SH-SY5Y (cell line): ENCODE measurements around the gene SLC4A4.

Experiments
- GATA2 ChIP-seq: IDR thresholded peaks from 2 replicates; pipeline ENCODE4 v1.6.1; 2011; ENCODE audit warnings: mild to moderate bottlenecking, low read depth, low read length
- GATA3 ChIP-seq: IDR thresholded peaks from 2 replicates; pipeline ENCODE4 v1.6.1; 2011; ENCODE audit warnings: low read depth, mild to moderate bottlenecking, low read length, moderate library complexity

DNA sequence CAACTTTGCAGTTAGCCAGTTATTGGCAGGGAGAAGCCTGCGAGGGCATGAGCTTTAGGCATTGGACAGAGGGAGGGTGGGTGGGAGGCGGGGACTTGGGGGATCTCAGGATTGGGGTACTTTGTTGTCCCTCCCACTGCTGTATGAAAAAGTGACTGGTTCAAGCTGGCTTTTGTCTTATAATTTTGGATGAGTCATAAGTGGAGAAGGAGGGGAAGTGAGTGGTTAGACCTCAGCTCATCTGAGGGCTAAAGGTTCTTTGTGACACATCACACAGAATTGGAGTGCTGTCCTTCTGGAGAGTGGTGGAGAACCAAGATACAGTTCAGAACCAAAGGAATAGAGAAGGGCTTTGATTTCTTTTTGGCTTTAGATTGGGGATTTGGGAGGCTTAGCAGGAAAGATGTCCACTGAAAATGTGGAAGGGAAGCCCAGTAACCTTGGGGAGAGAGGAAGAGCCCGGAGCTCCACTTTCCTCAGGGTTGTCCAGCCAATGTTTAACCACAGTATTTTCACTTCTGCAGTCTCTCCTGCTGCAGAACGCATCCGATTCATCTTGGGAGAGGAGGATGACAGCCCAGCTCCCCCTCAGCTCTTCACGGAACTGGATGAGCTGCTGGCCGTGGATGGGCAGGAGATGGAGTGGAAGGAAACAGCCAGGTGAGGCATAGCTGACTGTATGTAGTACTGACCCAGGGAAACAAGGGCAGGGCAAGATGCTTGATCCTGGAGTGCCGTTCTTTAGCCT lies at the start of gene SLC4A4:
- no peak for TF ChIP-seq GATA2
- TF ChIP-seq GATA3: no peak
